OCI-LY7 (cell line): ENCODE measurements around the gene GPD1L. TPM values are rescaled to one million over a fixed set of nuclear protein-coding genes. Genes with fewer than 3 reads are reported as not detected.
"Not testable (repeated sequence)": the region's sequence is repeated elsewhere in the genome, so short reads cannot be mapped to it uniquely, and the experiment has no call there.

Source experiments
- BruUV-seq: library from RNA; stranded (reverse); fragments of 400-500 nt; replicated peaks from 2 replicates; lab custom pipeline; 2021; lab: Mats Ljungman, UMichigan
- CTCF ChIA-PET: fragments of 300-600 bp; sonication (Branson Sonifier 250); formaldehyde crosslinking; loops from one replicate; lab custom pipeline; 2022; ENCODE audit warnings: antibody characterized with exemption; ENCODE audit not compliant: unreplicated experiment; lab: Charles Lee
- POLR2A ChIA-PET: fragments of 300-600 bp; sonication (Branson Sonifier 250); formaldehyde crosslinking; loops from one replicate; lab custom pipeline; 2022; ENCODE audit warnings: antibody characterized with exemption; lab: Charles Lee
- DNase-seq: peaks from one replicate; pipeline ENCODE4 v3.0.0-alpha.2; 2015; ENCODE audit warnings: low spot score
- H2AFZ ChIP-seq: fragments of 200-600 bp; sonication (generic), shearing (Covaris generic); 2 replicates; pipeline ENCODE4 v1.6.1; 2014; ENCODE audit warnings: mild to moderate bottlenecking, antibody characterized with exemption, low read length, moderate library complexity
- H3K27ac ChIP-seq: fragments of 200-600 bp; sonication (generic); 2 replicates; pipeline ENCODE4 v1.5.1; 2014; ENCODE audit warnings: mixed run types, low read depth, mild to moderate bottlenecking, moderate library complexity, low read length, inconsistent platforms; ENCODE audit not compliant: poor library complexity, severe bottlenecking
- H3K36me3 ChIP-seq: fragments of 200-600 bp; sonication (generic); 2 replicates; pipeline ENCODE4 v1.6.1; 2014; ENCODE audit warnings: mild to moderate bottlenecking, antibody characterized with exemption, low read length, moderate library complexity, mixed read lengths; ENCODE audit not compliant: insufficient read depth
- H3K4me1 ChIP-seq: fragments of 200-600 bp; sonication (generic); 2 replicates; pipeline ENCODE4 v1.5.1; 2014; ENCODE audit warnings: mild to moderate bottlenecking, low read length; ENCODE audit not compliant: insufficient read depth, poor library complexity, severe bottlenecking
- H3K4me2 ChIP-seq: fragments of 200-600 bp; sonication (generic); 2 replicates; pipeline ENCODE4 v1.6.1; 2014; ENCODE audit warnings: mild to moderate bottlenecking, low read length
- H3K4me3 ChIP-seq: fragments of 200-600 bp; sonication (generic); 2 replicates; pipeline ENCODE4 v1.5.1; 2014; ENCODE audit warnings: mild to moderate bottlenecking, low read depth, low read length; ENCODE audit not compliant: poor library complexity, severe bottlenecking
- H3K79me2 ChIP-seq: fragments of 200-600 bp; sonication (generic); 2 replicates; pipeline ENCODE4 v1.6.1; 2016; ENCODE audit warnings: low read depth, mild to moderate bottlenecking, low read length, moderate library complexity, mixed read lengths; ENCODE audit not compliant: insufficient read depth
- H3K9me2 ChIP-seq: fragments of 200-600 bp; sonication (generic); 2 replicates; pipeline ENCODE4 v1.6.1; 2016; ENCODE audit warnings: mild to moderate bottlenecking, low read length, mixed read lengths; ENCODE audit not compliant: insufficient read depth
- H3K9me3 ChIP-seq: fragments of 200-600 bp; sonication (generic); 2 replicates; pipeline ENCODE4 v1.6.1; 2014; ENCODE audit warnings: mild to moderate bottlenecking, mixed run types, low read length, mixed read lengths
- H4K20me1 ChIP-seq: fragments of 200-600 bp; sonication (generic); 2 replicates; pipeline ENCODE4 v1.6.1; 2014; ENCODE audit warnings: mild to moderate bottlenecking, antibody characterized with exemption, low read length, moderate library complexity, mixed read lengths; ENCODE audit not compliant: insufficient read depth
- CTCF ChIP-seq: fragments of 200-600 bp; sonication (generic); conservative IDR thresholded peaks from 2 replicates; pipeline ENCODE4 v1.5.1; 2014; ENCODE audit warnings: mild to moderate bottlenecking, antibody characterized with exemption, low read length, moderate library complexity, mixed read lengths
- EZH2phosphoT487 ChIP-seq: fragments of 200-600 bp; sonication (generic); IDR thresholded peaks from 2 replicates; pipeline ENCODE4 v1.6.1; 2018; ENCODE audit warnings: low read depth, borderline replicate concordance, mild to moderate bottlenecking, mixed run types, antibody characterized with exemption, low read length, moderate library complexity, mixed read lengths
- intact Hi-C: fragments of 100-400 bp; cut with micrococcal nuclease; formaldehyde crosslinking; loops from one replicate; pipeline ENCODE4 v1.10.0; 2022; ENCODE audit not compliant: unreplicated experiment
- total RNA-seq, 2 experiments: library from RNA; depleted of rRNA in 1 of 2; stranded (reverse); fragments of >200 nt in 1 of 2; shearing (Covaris generic) in 1 of 2; gene quantifications; 2 replicates each; pipeline ENCODE4 v1.2.3, GENCODE V29; 2014 to 2022

The GPD1L gene
- total RNA-seq, 2 experiments from 2014 or later, result 27.5 to 29.2 TPM

GRCh38 chr3:32066686-32067085, 39.7 kb upstream of the GPD1L start:
- H3K36me3 ChIP-seq, result no peaks in the 10 kb centered on the region; the same call in 1 of the 2 replicates
- no peak overlapping the region for H2AFZ ChIP-seq
- no peak for DNase-seq
- no peak overlapping the region for H3K4me2 ChIP-seq
- ChIA-PET POLR2A (no interaction called here), CTCF (no interaction called here)
- intact Hi-C loops, result no loop called here
- H3K79me2 ChIP-seq, result no peaks in the 10 kb centered on the region
- no peak for TF ChIP-seq EZH2phosphoT487
- TF ChIP-seq CTCF, result no peak
- no peak overlapping the region for H3K27ac ChIP-seq
- H3K9me2 ChIP-seq, result no peaks in the 10 kb centered on the region
- no peaks in the 10 kb centered on the region for H4K20me1 ChIP-seq
- H3K4me3 ChIP-seq, result no peak overlapping the region
- BruUV-seq, result no TSS peak
- H3K4me1 ChIP-seq, result no peaks in the 10 kb centered on the region
- H3K9me3 ChIP-seq, result no peaks in the 10 kb centered on the region

DNA sequence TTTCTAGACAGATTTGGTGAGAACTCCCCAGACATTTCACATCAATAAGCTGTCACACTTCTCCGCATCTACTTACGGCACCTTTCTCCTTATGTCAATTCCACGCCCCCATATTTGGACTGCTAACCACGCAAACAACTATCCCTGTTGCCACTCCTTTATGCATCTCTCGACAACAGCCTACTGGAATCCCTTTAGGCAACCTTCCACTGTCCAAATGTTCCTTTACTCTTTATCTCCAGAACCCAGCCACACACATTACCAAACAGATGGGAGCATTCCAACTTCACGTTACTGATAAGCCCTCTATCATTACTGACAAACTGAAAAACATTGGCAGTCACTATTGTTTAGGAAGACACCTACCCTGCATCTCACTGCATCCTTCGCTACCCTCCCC, 32.2 kb upstream of the GPD1L start:
- H3K4me3 ChIP-seq, POLR2A ChIA-PET, H3K36me3 ChIP-seq, H3K4me2 ChIP-seq, intact Hi-C loops, H2AFZ ChIP-seq, H3K79me2 ChIP-seq, H3K27ac ChIP-seq, H3K9me2 ChIP-seq, H3K4me1 ChIP-seq, H3K9me3 ChIP-seq, BruUV-seq, CTCF ChIA-PET, DNase-seq, H4K20me1 ChIP-seq: not testable (repeated sequence)

- no peak overlapping the region for H3K4me3 ChIP-seq
- no peaks in the 10 kb centered on the region for H3K9me2 ChIP-seq
- no TSS peak for BruUV-seq
- POLR2A ChIA-PET, result interaction anchor here (0.5 kb wide), 1 partner anchor 165 kb away, joined by 4 read pairs; no protein-coding TSS in a partner anchor
- no peak for DNase-seq
- H3K27ac ChIP-seq, result no peak overlapping the region
- CTCF ChIA-PET, result no interaction called here
- H2AFZ ChIP-seq, result no peak overlapping the region
- H3K4me2 ChIP-seq, result no peak overlapping the region
- H3K79me2 ChIP-seq, result no peaks in the 10 kb centered on the region
- H3K4me1 ChIP-seq, result peaks cover 9% of the 10 kb centered on the region
- TF ChIP-seq EZH2phosphoT487 (no peak), CTCF (no peak)
- intact Hi-C loops, result no loop called here
- H3K36me3 ChIP-seq, result no peaks in the 10 kb centered on the region; the same call in 1 of the 2 replicates
- no peaks in the 10 kb centered on the region for H4K20me1 ChIP-seq
- no peaks in the 10 kb centered on the region for H3K9me3 ChIP-seq
These were observed 29.9 kb upstream of the GPD1L start for GRCh38 chr3:32076566-32076965.
